Smooth muscle cell of the coronary artery (primary cell): Measurements from ENCODE around the gene GSTA5. TPM values are rescaled to one million over a fixed set of nuclear protein-coding genes. Genes with fewer than 3 reads are reported as not detected.

Experiments used
- total RNA-seq: library from RNA; depleted of rRNA; stranded (reverse); fragments of >200 nt; gene quantifications from 2 replicates; pipeline ENCODE4 v1.2.3, GENCODE V29; 2014; ENCODE audit warnings: low replicate concordance

GSTA5 gene
- not detected in 2 replicates for total RNA-seq

DNA sequence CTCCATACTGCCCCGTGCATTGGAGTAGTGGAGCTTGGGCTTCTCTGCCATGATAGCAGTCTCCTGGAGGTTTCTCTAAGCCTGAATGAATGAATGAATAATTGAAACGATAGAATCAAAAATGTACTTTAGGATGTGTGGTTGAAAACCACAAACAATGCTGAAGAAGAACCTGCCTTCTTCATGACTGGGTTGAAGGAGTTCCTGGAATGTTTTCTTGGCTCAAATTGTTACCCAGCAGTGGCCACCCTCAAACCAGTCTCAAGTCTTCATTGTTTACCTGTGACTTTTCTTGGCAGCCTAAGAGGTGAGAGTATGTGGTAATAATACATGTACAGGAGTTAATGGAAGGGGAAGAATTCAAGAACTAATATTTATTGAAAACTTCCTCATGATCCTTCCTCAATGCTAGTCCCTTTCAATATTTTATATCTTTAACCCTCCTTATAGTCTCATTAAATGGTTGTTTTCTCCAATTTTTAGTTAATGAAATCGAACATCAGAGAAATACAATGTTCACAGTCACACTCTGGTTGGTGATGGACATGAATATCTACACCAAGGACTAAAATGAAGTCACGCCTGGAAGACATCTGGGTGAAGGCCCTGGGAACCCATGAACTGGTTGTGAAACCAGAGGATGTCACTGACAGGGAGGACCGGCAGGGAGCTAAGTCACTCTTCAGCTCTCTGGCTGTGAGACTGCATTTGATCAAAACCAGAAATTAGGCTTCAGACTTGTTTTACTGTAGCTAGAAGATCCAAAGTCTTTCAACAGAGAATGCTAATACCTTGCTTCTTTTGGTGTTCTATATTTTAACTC, at the start of gene GSTA5:
Gene GSTA5 (minus strand): TSS at position 51 of the 823 bp plus-strand sequence.

DNA sequence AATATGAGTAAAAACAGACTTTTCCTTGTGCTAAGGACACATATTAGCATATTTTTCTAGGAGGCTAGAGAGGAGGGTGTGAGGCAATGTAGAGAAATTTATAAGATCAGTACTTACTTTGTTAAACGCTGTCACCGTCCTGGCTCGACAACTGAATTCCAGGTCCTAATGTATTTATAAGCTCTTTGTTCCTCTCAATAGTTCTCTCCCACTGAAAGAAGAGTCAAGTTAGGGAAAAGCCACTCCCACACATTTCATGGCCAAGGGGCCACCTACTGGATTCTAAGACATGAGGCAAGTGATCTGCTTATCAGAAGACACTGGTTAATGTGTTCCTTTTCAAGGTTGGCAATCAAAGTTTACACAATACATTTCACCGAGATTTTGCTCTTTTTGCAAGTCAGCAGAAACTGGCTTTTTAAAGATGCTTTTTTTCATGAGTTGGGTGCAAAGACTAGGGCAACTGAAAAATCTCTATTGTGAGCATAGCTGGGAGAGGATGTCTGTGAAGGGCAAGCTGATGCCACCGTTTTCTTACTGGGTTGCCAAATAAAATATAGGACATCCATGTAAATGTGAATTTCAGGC, 36.9 kb downstream of the GSTA5 start, which contains the start of gene GSTA1:
Gene GSTA1 (minus strand): TSS at position 149 of the 588 bp plus-strand sequence. CDS start 4,549 bp downstream, outside the sequence.

Other genes with a start within 250 kb of the GSTA5 start
- 13.0 and 26.0 TPM in 2 replicates for gene TMEM14A, start 169.7 kb downstream of the GSTA5 start, total RNA-seq
- not detected in 2 replicates for gene GSTA2, start 77.3 kb downstream of the GSTA5 start, total RNA-seq
- gene GSTA1, start 37.0 kb downstream of the GSTA5 start, total RNA-seq, result not detected in 2 replicates
- not detected in 2 replicates for gene GSTA3, start 68.9 kb upstream of the GSTA5 start, total RNA-seq
- gene GSTA4, start 154.5 kb upstream of the GSTA5 start, total RNA-seq, result 19.1 and 25.3 TPM in 2 replicates
- 3.3 and 4.4 TPM in 2 replicates for gene CILK1, start 221.0 kb upstream of the GSTA5 start, total RNA-seq
- gene FBXO9, start 224.6 kb upstream of the GSTA5 start, total RNA-seq, result 25.9 and 33.9 TPM in 2 replicates